B cell (primary cell): ENCODE measurements around the gene CDC14A. TPM values are rescaled to one million over a fixed set of nuclear protein-coding genes. Genes with fewer than 3 reads are reported as not detected.

ENCODE experiments used
- ATAC-seq: fragments of 200-7000 bp; cut with Tn5 transposase; one replicate; pipeline ENCODE4 v1.10.0; 2021; ENCODE audit warnings: low read depth, mild to moderate bottlenecking, moderate number of reproducible peaks, moderate library complexity
- CTCF ChIA-PET: fragments of 350-600 bp; sonication (Branson Sonifier 250); formaldehyde crosslinking; loops from one replicate; lab custom pipeline; 2021; ENCODE audit warnings: antibody characterized with exemption, inconsistent platforms; lab: Charles Lee
- POLR2A ChIA-PET: fragments of 350-600 bp; sonication (Branson Sonifier 250); formaldehyde crosslinking; loops from one replicate; lab custom pipeline; 2021; ENCODE audit warnings: antibody characterized with exemption; lab: Charles Lee
- DNase-seq: peaks from one replicate; pipeline ENCODE4 v3.0.0; 2013
- H2AFZ ChIP-seq: 2 replicates; pipeline ENCODE4 v1.6.1; 2012; ENCODE audit warnings: mild to moderate bottlenecking, low read depth, low read length; ENCODE audit not compliant: insufficient read depth, poor library complexity, severe bottlenecking
- H3K27ac ChIP-seq, 2 donors: 1 replicate in 1 of 2; 2 replicates in 1 of 2; pipeline ENCODE4 v1.5.1; 2012 to 2013; ENCODE audit warnings: low read length in 2 of 2, mild to moderate bottlenecking in 2 of 2, moderate library complexity in 1 of 2
- H3K27me3 ChIP-seq, 4 experiments: fragments of 200-600 bp in 1 of 4; sonication (generic) in 1 of 4; replicated peaks in 1 of 4; 1 replicate in 2 of 4; 2 replicates in 2 of 4; pipeline versions ENCODE4 v1.6.1 to v1.7.0; 2013 to 2016; ENCODE audit warnings: low read length in 3 of 4, mild to moderate bottlenecking in 2 of 4, mixed read lengths in 1 of 4, moderate library complexity in 1 of 4; ENCODE audit not compliant: insufficient read depth in 4 of 4, control insufficient read depth in 3 of 4; ENCODE audit errors: control extremely low read depth in 1 of 4
- H3K36me3 ChIP-seq, 2 experiments: replicated peaks in 1 of 2; 1 replicate in 1 of 2; 2 replicates in 1 of 2; pipeline versions ENCODE4 v1.6.1 to v1.7.1; 2013; ENCODE audit warnings: low read length in 1 of 2; ENCODE audit not compliant: insufficient read depth in 2 of 2, control insufficient read depth in 1 of 2; ENCODE audit errors: control extremely low read depth in 1 of 2, extremely low read depth in 1 of 2
- H3K4me1 ChIP-seq, 2 donors: fragments of 200-600 bp in 1 of 2; sonication (generic) in 1 of 2; 1 replicate in 1 of 2; 2 replicates in 1 of 2; pipeline versions ENCODE4 v1.5.1 to v1.6.1; 2013 to 2017; ENCODE audit warnings: low read length in 2 of 2; ENCODE audit not compliant: control insufficient read depth in 2 of 2, insufficient read depth in 2 of 2
- H3K4me2 ChIP-seq: replicated peaks from 2 replicates; pipeline ENCODE3; 2012; ENCODE audit warnings: mild to moderate bottlenecking, low read depth, low read length; ENCODE audit not compliant: poor library complexity, severe bottlenecking
- H3K4me3 ChIP-seq, 5 experiments: fragments of 200-600 bp in 1 of 5; sonication (generic) in 1 of 5; 1 replicate in 3 of 5; 2 replicates in 2 of 5; pipeline versions ENCODE4 v1.5.1 to v1.7.0; 2011 to 2016; ENCODE audit warnings: low read length in 4 of 5, mild to moderate bottlenecking in 4 of 5, low read depth in 2 of 5, control low read depth in 1 of 5, moderate library complexity in 1 of 5; ENCODE audit not compliant: insufficient read depth in 1 of 5; ENCODE audit errors: control extremely low read depth in 1 of 5, extremely low read depth in 1 of 5
- H3K79me2 ChIP-seq: fragments of 200-600 bp; sonication (generic); one replicate; pipeline ENCODE4 v1.6.0; 2016; ENCODE audit warnings: low read length; ENCODE audit not compliant: control insufficient read depth, insufficient read depth
- H3K9ac ChIP-seq: fragments of 200-600 bp; sonication (generic); 2 replicates; pipeline ENCODE4 v1.6.1; 2017; ENCODE audit warnings: mild to moderate bottlenecking, low read length, moderate library complexity
- H3K9me3 ChIP-seq, 3 donors: one replicate each; pipeline versions ENCODE4 v1.6.1 to v1.7.1; 2013; ENCODE audit warnings: low read length in 2 of 3; ENCODE audit not compliant: control insufficient read depth in 2 of 3, insufficient read depth in 1 of 3; ENCODE audit errors: control extremely low read depth in 1 of 3
- H4K20me1 ChIP-seq: 2 replicates; pipeline ENCODE4 v1.6.0; 2012; ENCODE audit warnings: mild to moderate bottlenecking, low read length; ENCODE audit not compliant: insufficient read depth, control insufficient read depth, poor library complexity, severe bottlenecking
- H3K27ac Mint-ChIP-seq: one replicate; pipeline ENCODE4 v1.8.0; 2021; ENCODE audit warnings: mixed read lengths
- H3K27me3 Mint-ChIP-seq: one replicate; pipeline ENCODE4 v1.8.0; 2021; ENCODE audit warnings: mixed read lengths
- H3K4me1 Mint-ChIP-seq: one replicate; pipeline ENCODE4 v1.8.0; 2021; ENCODE audit warnings: mixed read lengths
- H3K4me3 Mint-ChIP-seq: one replicate; pipeline ENCODE4 v1.8.0; 2021; ENCODE audit warnings: mixed read lengths
- H3K9me3 Mint-ChIP-seq: one replicate; pipeline ENCODE4 v1.8.0; 2022; ENCODE audit warnings: mixed read lengths; ENCODE audit not compliant: insufficient read depth
- EZH2 ChIP-seq: IDR thresholded peaks from 2 replicates; pipeline ENCODE4 v1.6.1; 2012; ENCODE audit warnings: borderline replicate concordance, low read depth, mild to moderate bottlenecking, moderate library complexity, low read length; ENCODE audit not compliant: insufficient read depth, poor library complexity, severe bottlenecking
- WGBS: methylation state at CpG from one replicate; pipeline ENCODE4 v1.1.5; 2013; ENCODE audit warnings: missing lambda C conversion rate; ENCODE audit not compliant: insufficient coverage; 5-methylcytosine and 5-hydroxymethylcytosine counted together
- intact Hi-C: fragments of 100-400 bp; cut with micrococcal nuclease; formaldehyde crosslinking; loops from one replicate; pipeline ENCODE4 v1.10.0; 2022
- polyA plus RNA-seq: library from polyadenylated mRNA; depleted of rRNA; stranded (reverse); fragments of >200 nt; gene quantifications from 2 replicates; pipeline ENCODE4 v1.2.3, GENCODE V29; 2012
- total RNA-seq, 2 donors: library from RNA; stranded (reverse); fragments of 120-200 nt in 1 of 2; gene quantifications; 1 replicate in 1 of 2; 2 replicates in 1 of 2; pipeline versions ENCODE4 v1.2.3 to v1.2.4, GENCODE V29; 2013 to 2022
- TF ChIP-seq, protein P1 (sequence below): fragments of 200-600 bp; IDR thresholded peaks from one replicate; pipeline ENCODE4 v1.8.0; 2022; ENCODE audit warnings: antibody characterized with exemption, mild to moderate bottlenecking

Gene CDC14A
- total and polyA plus RNA-seq, 2 donors (not counting 1 experiment from before 2014, with no cell fraction given), result 6.1 to 41.7 TPM

DNA sequence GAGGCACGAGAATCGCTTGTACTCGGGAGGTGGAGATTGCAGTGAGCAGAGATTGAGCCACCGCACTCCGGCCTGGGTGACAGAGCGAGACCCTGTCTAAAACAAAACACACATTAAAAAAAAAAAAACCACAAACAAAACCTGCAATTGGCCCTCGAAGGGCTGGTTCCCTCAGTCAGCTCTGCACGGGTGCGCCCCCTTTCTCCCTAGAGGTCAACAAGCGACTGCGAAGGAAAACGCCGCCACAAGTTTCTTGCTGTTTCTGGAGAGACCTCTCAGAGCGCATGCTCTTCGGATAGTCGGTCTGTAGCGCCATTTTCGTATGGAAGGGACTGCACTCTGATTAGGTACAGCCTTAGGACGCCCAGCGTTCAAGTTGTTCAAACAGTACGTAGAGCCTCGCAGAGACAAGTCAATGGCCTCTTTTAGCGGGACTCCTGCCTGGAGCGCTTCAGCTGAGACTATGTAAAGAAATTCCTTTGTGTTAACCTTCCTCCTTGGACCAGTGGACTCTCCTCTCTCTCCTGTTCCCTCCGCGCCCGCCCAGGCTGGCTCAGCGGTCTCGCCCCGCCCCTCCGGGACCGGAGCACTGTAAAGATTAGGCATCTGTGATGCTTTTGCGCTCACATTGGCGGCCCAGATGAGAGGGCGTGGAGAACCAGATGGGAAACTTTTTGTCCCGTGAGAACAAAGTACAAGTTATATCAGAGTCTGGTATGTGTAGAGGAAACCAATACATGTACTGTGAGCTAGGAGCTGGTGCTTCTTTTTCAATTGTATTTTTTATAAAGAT lies 1.0 kb upstream of the CDC14A start:
- POLR2A ChIA-PET, result interaction anchor here (1.7 kb wide), 1 partner anchor 85 kb away, joined by 8 read pairs; the partner anchor contains the start of gene RTCA
- no peak for TF ChIP-seq EZH2
- TF ChIP-seq, protein P1, sequence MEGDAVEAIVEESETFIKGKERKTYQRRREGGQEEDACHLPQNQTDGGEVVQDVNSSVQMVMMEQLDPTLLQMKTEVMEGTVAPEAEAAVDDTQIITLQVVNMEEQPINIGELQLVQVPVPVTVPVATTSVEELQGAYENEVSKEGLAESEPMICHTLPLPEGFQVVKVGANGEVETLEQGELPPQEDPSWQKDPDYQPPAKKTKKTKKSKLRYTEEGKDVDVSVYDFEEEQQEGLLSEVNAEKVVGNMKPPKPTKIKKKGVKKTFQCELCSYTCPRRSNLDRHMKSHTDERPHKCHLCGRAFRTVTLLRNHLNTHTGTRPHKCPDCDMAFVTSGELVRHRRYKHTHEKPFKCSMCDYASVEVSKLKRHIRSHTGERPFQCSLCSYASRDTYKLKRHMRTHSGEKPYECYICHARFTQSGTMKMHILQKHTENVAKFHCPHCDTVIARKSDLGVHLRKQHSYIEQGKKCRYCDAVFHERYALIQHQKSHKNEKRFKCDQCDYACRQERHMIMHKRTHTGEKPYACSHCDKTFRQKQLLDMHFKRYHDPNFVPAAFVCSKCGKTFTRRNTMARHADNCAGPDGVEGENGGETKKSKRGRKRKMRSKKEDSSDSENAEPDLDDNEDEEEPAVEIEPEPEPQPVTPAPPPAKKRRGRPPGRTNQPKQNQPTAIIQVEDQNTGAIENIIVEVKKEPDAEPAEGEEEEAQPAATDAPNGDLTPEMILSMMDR, result no peak
- Mint-ChIP-seq H3K27ac (peak overlapping the region; percentile 92), H3K27me3 (no peaks in the 10 kb centered on the region), H3K4me1 (peaks cover 37% of the 10 kb centered on the region), H3K9me3 (no peaks in the 10 kb centered on the region), H3K4me3 (peak overlapping the region; percentile 91)
- H3K4me2 ChIP-seq, result peak overlapping the region; percentile 93
- H4K20me1 ChIP-seq, result no peaks in the 10 kb centered on the region
- H3K27ac ChIP-seq, result peak overlapping the region; percentile 52 to 87
- CTCF ChIA-PET, result interaction anchor here (0.6 to 3.7 kb wide), 6 partner anchors 15 to 107 kb away, joined by 3 to 13 read pairs (median 4); partner anchors contain the start of gene DBT
- peak; percentile 58 for ATAC-seq
- intact Hi-C loops, result loop anchor here (1.0 to 5.0 kb wide), 6 partner anchors 51 to 886 kb away; partner anchors contain the start of genes AGL, DBT, EXTL2 and S1PR1
- peak overlapping the region; percentile 97 for H2AFZ ChIP-seq
- WGBS, result 2% methylated on average over 31 of the region's 36 CpGs
- peaks cover 0 to 2% of the 10 kb centered on the region in 2 experiments for H3K36me3 ChIP-seq
- peaks cover 10 to 16% of the 10 kb centered on the region in 2 donors for H3K4me1 ChIP-seq
- no peaks in the 10 kb centered on the region for H3K27me3 ChIP-seq
- peak overlapping the region; percentile 85 to 99 (median 97) for H3K4me3 ChIP-seq
- peak overlapping the region; percentile 90 for H3K9ac ChIP-seq
- peaks cover 8% of the 10 kb centered on the region for H3K79me2 ChIP-seq
- no peaks in the 10 kb centered on the region for H3K9me3 ChIP-seq
- DNase-seq, result peak; percentile 91
